ENCODE measurements around the gene GET4. TPM values are rescaled to one million over a fixed set of nuclear protein-coding genes. Genes with fewer than 3 reads are reported as not detected.

Gene GET4
- total and polyA plus RNA-seq, 12 donors: 38.3 to 190 (median 69.4) TPM

GRCh38 chr7:918441-919113, 42.2 kb downstream of the GET4 start:
- no peak for TF ChIP-seq CTCF (IDR thresholded peaks at IDR 0.05)
- no peak for TF ChIP-seq POLR2A (IDR thresholded peaks at IDR 0.05)
- 78 to 88% (median 82%) methylated on average over 11 to 21 of the region's 21 CpGs for WGBS, 4 donors
- Histone ChIP-seq H3K4me3 (no peak overlapping the region), H3K36me3 (replicated peaks in 1 of 2) (no peaks in the 10 kb centered on the region), H3K27me3 (no peaks in the 10 kb centered on the region), H3K27ac (no peak overlapping the region), H3K4me1 (replicated peaks in 1 of 2) (no peaks in the 10 kb centered on the region), H3K9me3 (replicated peaks in 1 of 3) (no peaks in the 10 kb centered on the region)
- DNase-seq: peak in 5 of 7 donors; percentile 7 to 39 (median 10)
- intact Hi-C loops (cut with DNase I): no loop called here

DNA sequence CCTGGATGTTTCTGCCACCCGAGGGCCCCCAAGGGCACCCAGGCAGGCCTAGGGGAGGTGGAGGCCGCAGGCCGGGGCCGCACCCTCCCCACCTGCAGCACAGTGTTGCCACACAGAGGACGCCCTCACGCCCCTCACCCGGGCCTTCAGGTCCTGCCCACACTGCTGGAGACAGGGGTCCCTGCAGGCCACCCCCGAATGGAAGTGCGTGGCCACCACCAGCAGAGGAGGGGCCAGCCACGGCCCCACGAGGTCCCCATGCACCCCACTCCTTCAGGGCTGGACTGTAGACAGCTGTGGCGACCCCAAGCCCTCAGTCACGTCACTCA, 42.7 kb downstream of the GET4 start:
- DNase-seq: peak in 5 of 7 donors; percentile 3 to 20 (median 13)
- no peak overlapping the region for H3K27ac ChIP-seq
- H3K4me1 ChIP-seq (replicated peaks in 1 of 2): no peaks in the 10 kb centered on the region
- intact Hi-C loops (cut with DNase I): no loop called here
- no peak overlapping the region for H3K4me3 ChIP-seq
- TF ChIP-seq POLR2A (IDR thresholded peaks at IDR 0.05): no peak
- TF ChIP-seq CTCF (IDR thresholded peaks at IDR 0.05): no peak
- no peaks in the 10 kb centered on the region for H3K36me3 ChIP-seq (replicated peaks in 1 of 2)
- no peaks in the 10 kb centered on the region for H3K27me3 ChIP-seq
- WGBS, 4 donors: 71 to 84% (median 80%) methylated on average over 6 to 13 of the region's 13 CpGs
- no peaks in the 10 kb centered on the region for H3K9me3 ChIP-seq (replicated peaks in 1 of 3)

DNA sequence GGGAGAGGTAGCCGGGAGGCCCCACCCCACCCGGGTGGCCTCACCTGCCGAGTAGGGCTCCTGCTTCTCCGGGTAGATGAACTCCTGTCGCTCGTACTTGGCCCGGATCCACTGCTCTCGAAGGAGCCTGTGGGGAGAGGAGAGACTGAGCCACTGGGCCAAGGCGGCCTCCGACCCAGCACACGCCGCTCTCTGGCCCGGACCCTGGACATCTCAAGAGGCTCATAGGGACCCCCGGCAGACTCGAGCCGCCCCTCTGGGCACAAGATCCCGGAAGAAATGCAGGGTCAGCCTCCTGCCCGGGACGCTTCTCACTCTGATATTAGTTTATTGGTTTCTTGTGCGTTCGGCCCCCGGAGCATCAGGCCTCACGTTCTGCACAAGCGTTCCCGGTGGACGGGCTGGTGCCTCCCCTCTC, 43.6 kb downstream of the GET4 start:
- WGBS, 4 donors: 71 to 84% (median 77%) methylated on average over 8 to 26 of the region's 26 CpGs
- Histone ChIP-seq H3K9me3 (replicated peaks in 1 of 3) (no peaks in the 10 kb centered on the region), H3K4me3 (no peak overlapping the region), H3K27ac (no peak overlapping the region), H3K36me3 (replicated peaks in 1 of 2) (no peaks in the 10 kb centered on the region), H3K4me1 (replicated peaks in 1 of 2) (no peaks in the 10 kb centered on the region), H3K27me3 (no peaks in the 10 kb centered on the region)
- intact Hi-C loops (cut with DNase I): no loop called here
- no peak for TF ChIP-seq CTCF (IDR thresholded peaks at IDR 0.05)
- no peak for TF ChIP-seq POLR2A (IDR thresholded peaks at IDR 0.05)
- DNase-seq: peak; percentile 0 to 29 (median 11)

DNA sequence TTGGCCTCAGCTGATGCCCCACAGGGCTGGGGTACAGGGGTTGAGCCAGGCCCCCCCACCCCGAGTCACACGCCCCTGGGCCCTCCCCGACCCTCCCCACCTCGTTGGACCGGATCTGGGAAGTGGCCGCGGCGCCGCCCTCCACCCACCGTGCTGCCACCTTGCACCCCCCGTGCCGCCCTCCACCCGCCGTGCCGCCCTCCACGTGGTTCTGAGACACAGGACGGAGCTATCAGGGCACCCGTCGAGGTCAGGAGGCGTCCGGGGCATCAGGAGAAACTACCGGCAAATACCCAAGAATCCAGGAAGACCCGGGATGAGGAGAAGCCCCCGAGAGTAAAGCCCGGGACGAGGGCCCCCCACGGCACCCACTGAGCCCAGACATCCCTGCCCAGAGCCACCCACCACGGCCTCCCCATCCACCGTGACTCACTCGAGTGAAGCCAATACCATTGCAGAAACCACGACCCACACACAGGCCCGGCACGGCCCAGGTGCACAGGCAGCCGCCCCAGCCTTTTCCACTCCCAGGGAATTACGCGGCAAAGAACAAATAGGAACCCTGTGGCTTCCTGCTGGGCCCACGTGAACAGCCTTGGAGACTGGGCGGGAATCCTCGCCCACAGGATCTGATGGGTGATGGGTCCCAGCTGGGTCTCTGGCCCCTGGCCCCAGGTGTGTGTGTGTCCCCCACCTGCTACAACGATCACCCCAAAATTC, 44.2 kb downstream of the GET4 start:
- Histone ChIP-seq H3K4me3 (no peak overlapping the region), H3K27ac (no peak overlapping the region), H3K27me3 (no peaks in the 10 kb centered on the region), H3K9me3 (replicated peaks in 1 of 3) (no peaks in the 10 kb centered on the region), H3K36me3 (replicated peaks in 1 of 2) (no peaks in the 10 kb centered on the region), H3K4me1 (replicated peaks in 1 of 2) (no peaks in the 10 kb centered on the region)
- intact Hi-C loops (cut with DNase I): no loop called here
- 80 to 90% (median 85%) methylated on average over 11 to 40 of the region's 40 CpGs for WGBS, 4 donors
- TF ChIP-seq POLR2A (IDR thresholded peaks at IDR 0.05): no peak
- TF ChIP-seq CTCF (IDR thresholded peaks at IDR 0.05): no peak
- peak in 6 of 7 donors; percentile 0 to 15 (median 10) for DNase-seq

Measured in adrenal gland (tissue), 12 donors.